Measurements from ENCODE around the gene MRPL57.

Gene MRPL57

DNA sequence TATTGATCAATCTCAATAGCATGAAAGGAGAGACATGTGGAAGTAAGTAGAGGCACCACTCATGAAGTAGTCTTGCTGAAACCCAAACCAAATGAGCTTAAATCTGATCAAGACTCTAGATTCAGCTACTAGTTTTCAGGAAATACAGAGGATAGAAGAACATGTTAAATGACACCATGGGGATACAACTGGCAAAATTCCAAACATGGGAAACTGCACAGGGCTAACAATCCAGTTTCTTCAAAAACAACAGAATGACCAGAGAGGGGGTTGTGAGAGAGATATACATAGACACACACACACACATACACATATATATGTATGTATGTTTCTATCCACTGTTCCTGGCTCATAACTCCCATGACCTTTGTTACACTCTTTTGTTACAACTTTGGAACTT, 44.8 kb downstream of the MRPL57 start:
- Histone ChIP-seq H3K9me3 (ENCODE audit: severe bottlenecking) (peaks cover 4% of the 10 kb centered on the region), H3K36me3 (no peaks in the 10 kb centered on the region), H3K27ac (no peak overlapping the region), H3K4me3 (ENCODE audit: low read depth, low read length) (no peak overlapping the region), H3K27me3 (ENCODE audit: insufficient read depth, low read depth, severe bottlenecking) (no peaks in the 10 kb centered on the region)
- TF ChIP-seq, protein P1, sequence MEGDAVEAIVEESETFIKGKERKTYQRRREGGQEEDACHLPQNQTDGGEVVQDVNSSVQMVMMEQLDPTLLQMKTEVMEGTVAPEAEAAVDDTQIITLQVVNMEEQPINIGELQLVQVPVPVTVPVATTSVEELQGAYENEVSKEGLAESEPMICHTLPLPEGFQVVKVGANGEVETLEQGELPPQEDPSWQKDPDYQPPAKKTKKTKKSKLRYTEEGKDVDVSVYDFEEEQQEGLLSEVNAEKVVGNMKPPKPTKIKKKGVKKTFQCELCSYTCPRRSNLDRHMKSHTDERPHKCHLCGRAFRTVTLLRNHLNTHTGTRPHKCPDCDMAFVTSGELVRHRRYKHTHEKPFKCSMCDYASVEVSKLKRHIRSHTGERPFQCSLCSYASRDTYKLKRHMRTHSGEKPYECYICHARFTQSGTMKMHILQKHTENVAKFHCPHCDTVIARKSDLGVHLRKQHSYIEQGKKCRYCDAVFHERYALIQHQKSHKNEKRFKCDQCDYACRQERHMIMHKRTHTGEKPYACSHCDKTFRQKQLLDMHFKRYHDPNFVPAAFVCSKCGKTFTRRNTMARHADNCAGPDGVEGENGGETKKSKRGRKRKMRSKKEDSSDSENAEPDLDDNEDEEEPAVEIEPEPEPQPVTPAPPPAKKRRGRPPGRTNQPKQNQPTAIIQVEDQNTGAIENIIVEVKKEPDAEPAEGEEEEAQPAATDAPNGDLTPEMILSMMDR (IDR thresholded peaks at IDR 0.05; ENCODE audit: low read depth, low read length): no peak
- DNase-seq: no peak

- no peaks in the 10 kb centered on the region for H3K27me3 ChIP-seq (ENCODE audit: insufficient read depth, low read depth, severe bottlenecking)
- TF ChIP-seq, protein P1 (IDR thresholded peaks at IDR 0.05; ENCODE audit: low read depth, low read length): no peak
- H3K9me3 ChIP-seq (ENCODE audit: severe bottlenecking): peaks cover 4% of the 10 kb centered on the region
Observed at GRCh38 chr13:21225082-21225481, 48.6 kb downstream of the MRPL57 start.

DNA sequence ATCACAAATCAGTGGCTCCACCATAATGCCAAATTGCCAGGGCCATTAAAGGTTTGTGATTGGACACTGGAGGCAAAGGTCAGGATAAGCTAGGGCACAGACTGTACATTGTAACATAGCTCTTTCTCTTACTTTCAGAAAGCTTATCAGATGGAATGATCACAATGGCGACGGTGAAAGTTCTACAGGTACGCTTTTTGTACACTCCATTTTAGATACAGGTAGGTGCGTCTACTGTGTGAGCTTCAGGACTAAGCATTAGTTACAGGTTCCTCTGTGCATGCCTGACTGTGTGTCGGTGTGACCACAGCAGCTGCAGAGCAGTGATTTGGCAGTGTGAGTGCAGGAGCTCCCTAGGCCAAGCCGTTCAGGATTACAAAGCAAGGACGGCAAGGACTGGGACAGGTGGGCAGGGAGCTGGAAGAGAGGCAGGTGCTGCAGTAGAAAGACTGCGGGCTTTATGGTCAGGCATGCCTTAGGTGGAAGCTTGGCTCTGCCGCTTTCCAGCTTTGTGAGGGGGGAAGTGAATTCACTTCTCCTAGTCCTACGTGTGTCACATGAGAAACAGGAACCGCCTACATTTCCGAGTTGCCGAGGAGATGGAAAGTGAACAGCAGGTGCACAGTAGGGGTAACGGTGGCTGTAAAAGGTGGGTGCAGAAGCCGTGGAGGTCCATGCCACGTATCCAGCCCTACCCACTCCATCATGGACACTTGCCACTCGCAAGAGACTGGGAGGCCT, 49.6 kb downstream of the MRPL57 start:
- DNase-seq: no peak
- peaks cover 4% of the 10 kb centered on the region for H3K9me3 ChIP-seq (ENCODE audit: severe bottlenecking)
- H3K4me3 ChIP-seq (ENCODE audit: low read depth, low read length): no peak overlapping the region
- H3K27me3 ChIP-seq (ENCODE audit: insufficient read depth, low read depth, severe bottlenecking): no peaks in the 10 kb centered on the region
- no peak overlapping the region for H3K27ac ChIP-seq
- TF ChIP-seq, protein P1 (IDR thresholded peaks at IDR 0.05; ENCODE audit: low read depth, low read length): no peak
- no peaks in the 10 kb centered on the region for H3K36me3 ChIP-seq

More at GRCh38 chr13:21225082-21225481, 48.6 kb downstream of the MRPL57 start:
- Histone ChIP-seq H3K36me3 (no peaks in the 10 kb centered on the region), H3K27ac (no peak overlapping the region), H3K4me3 (ENCODE audit: low read depth, low read length) (no peak overlapping the region)
- no peak for DNase-seq

- H3K4me3 ChIP-seq (ENCODE audit: low read depth, low read length): no peak overlapping the region
- no peaks in the 10 kb centered on the region for H3K36me3 ChIP-seq
- H3K27ac ChIP-seq: no peak overlapping the region
- no peaks in the 10 kb centered on the region for H3K9me3 ChIP-seq (ENCODE audit: severe bottlenecking)
- no peak for DNase-seq
- TF ChIP-seq, protein P1 (IDR thresholded peaks at IDR 0.05; ENCODE audit: low read depth, low read length): no peak
- H3K27me3 ChIP-seq (ENCODE audit: insufficient read depth, low read depth, severe bottlenecking): no peaks in the 10 kb centered on the region
Observed at GRCh38 chr13:21227917-21228316, 51.5 kb downstream of the MRPL57 start.
